H9 (cell line): ENCODE results near the gene CCDC57. TPM values are rescaled to one million over a fixed set of nuclear protein-coding genes. Genes with fewer than 3 reads are reported as not detected.

ENCODE experiments used
- DNase-seq: peaks from one replicate; pipeline ENCODE4 v3.0.0-alpha.2; 2017
- H2AFZ ChIP-seq: one replicate; pipeline ENCODE4 v1.6.1; 2013; ENCODE audit warnings: mild to moderate bottlenecking, low read length, control low read depth, moderate library complexity
- H2AK5ac ChIP-seq: 2 replicates; pipeline ENCODE4 v1.6.1; 2013; ENCODE audit warnings: low read length, control low read depth, mixed read lengths; ENCODE audit not compliant: insufficient read length
- H2BK120ac ChIP-seq: one replicate; pipeline ENCODE4 v1.6.1; 2013; ENCODE audit warnings: low read depth, mild to moderate bottlenecking, low read length, control low read depth, inconsistent platforms; ENCODE audit not compliant: poor library complexity, severe bottlenecking
- H2BK12ac ChIP-seq: 2 replicates; pipeline ENCODE4 v1.6.1; 2013; ENCODE audit warnings: low read length, control low read depth, mixed read lengths, low read depth; ENCODE audit not compliant: insufficient read length
- H2BK15ac ChIP-seq: 2 replicates; pipeline ENCODE4 v1.6.1; 2013; ENCODE audit warnings: low read depth, low read length, control low read depth
- H2BK20ac ChIP-seq: one replicate; pipeline ENCODE4 v1.6.1; 2013; ENCODE audit warnings: low read depth, mild to moderate bottlenecking, low read length, control low read depth, inconsistent platforms; ENCODE audit not compliant: poor library complexity, severe bottlenecking
- H2BK5ac ChIP-seq: 2 replicates; pipeline ENCODE4 v1.6.1; 2013; ENCODE audit warnings: low read length, control low read depth, mixed read lengths; ENCODE audit not compliant: insufficient read length
- H3K14ac ChIP-seq: 2 replicates; pipeline ENCODE4 v1.6.1; 2013; ENCODE audit warnings: low read length, control low read depth; ENCODE audit not compliant: insufficient read depth
- H3K18ac ChIP-seq: 2 replicates; pipeline ENCODE4 v1.6.1; 2013; ENCODE audit warnings: low read depth, mild to moderate bottlenecking, mixed read lengths, low read length, control low read depth; ENCODE audit not compliant: insufficient read length
- H3K23ac ChIP-seq: 2 replicates; pipeline ENCODE4 v1.6.1; 2013; ENCODE audit warnings: low read length, control low read depth, mixed read lengths, low read depth; ENCODE audit not compliant: insufficient read length
- H3K23me2 ChIP-seq: 2 replicates; pipeline ENCODE4 v1.6.1; 2013; ENCODE audit warnings: low read depth, mild to moderate bottlenecking, mixed read lengths, low read length, control low read depth; ENCODE audit not compliant: insufficient read length, poor library complexity, severe bottlenecking
- H3K27ac ChIP-seq: 2 replicates; pipeline ENCODE4 v1.5.1; 2013; ENCODE audit warnings: low read length, control low read depth, mixed read lengths, low read depth; ENCODE audit not compliant: insufficient read length
- H3K27me3 ChIP-seq: 2 replicates; pipeline ENCODE4 v1.6.1; 2013; ENCODE audit warnings: low read length, control low read depth, inconsistent platforms; ENCODE audit not compliant: insufficient read depth
- H3K4ac ChIP-seq: 2 replicates; pipeline ENCODE4 v1.6.1; 2013; ENCODE audit warnings: low read depth, mild to moderate bottlenecking, control low read depth, inconsistent platforms, low read length, moderate library complexity
- H3K4me1 ChIP-seq: 2 replicates; pipeline ENCODE4 v1.6.1; 2013; ENCODE audit warnings: low read length, control low read depth, inconsistent platforms; ENCODE audit not compliant: insufficient read depth
- H3K4me2 ChIP-seq: 2 replicates; pipeline ENCODE4 v1.6.1; 2013; ENCODE audit warnings: low read length, control low read depth, mixed read lengths; ENCODE audit not compliant: insufficient read length, insufficient read depth
- H3K56ac ChIP-seq: 2 replicates; pipeline ENCODE4 v1.6.1; 2013; ENCODE audit warnings: low read depth, mild to moderate bottlenecking, mixed read lengths, low read length, control low read depth; ENCODE audit not compliant: insufficient read length
- H3K79me1 ChIP-seq: 2 replicates; pipeline ENCODE4 v1.6.1; 2013; ENCODE audit warnings: low read depth, mild to moderate bottlenecking, moderate library complexity, low read length, control low read depth, inconsistent platforms; ENCODE audit not compliant: insufficient read depth, poor library complexity, severe bottlenecking
- H3K79me2 ChIP-seq: 2 replicates; pipeline ENCODE4 v1.6.1; 2013; ENCODE audit warnings: low read length, control low read depth, inconsistent platforms; ENCODE audit not compliant: insufficient read depth
- H3K9ac ChIP-seq: 2 replicates; pipeline ENCODE4 v1.6.1; 2013; ENCODE audit warnings: low read length, control low read depth, mixed read lengths; ENCODE audit not compliant: insufficient read length; ENCODE audit errors: extremely low read depth
- H3K9me3 ChIP-seq: one replicate; pipeline ENCODE4 v1.6.1; 2013; ENCODE audit warnings: low read depth, low read length, inconsistent platforms; ENCODE audit not compliant: control insufficient read depth
- H3T11ph ChIP-seq: one replicate; pipeline ENCODE4 v1.6.1; 2013; ENCODE audit warnings: mild to moderate bottlenecking, low read length, control low read depth, inconsistent platforms
- H4K20me1 ChIP-seq: one replicate; pipeline ENCODE4 v1.6.1; 2013; ENCODE audit not compliant: control insufficient read depth, insufficient read length, insufficient read depth
- H4K5ac ChIP-seq: 2 replicates; pipeline ENCODE4 v1.6.1; 2013; ENCODE audit warnings: low read depth, mild to moderate bottlenecking, mixed read lengths, low read length, control low read depth; ENCODE audit not compliant: insufficient read length
- H4K8ac ChIP-seq: replicated peaks from 2 replicates; pipeline ENCODE4 v1.6.1; 2013; ENCODE audit warnings: low read length, control low read depth, mixed read lengths, low read depth; ENCODE audit not compliant: insufficient read length
- H4K91ac ChIP-seq: 2 replicates; pipeline ENCODE4 v1.6.1; 2013; ENCODE audit warnings: low read depth, mild to moderate bottlenecking, moderate library complexity, mixed read lengths, low read length, control low read depth; ENCODE audit not compliant: insufficient read length
- H3K27ac Mint-ChIP-seq, 3 experiments: 2 replicates in 2 of 3; 3 replicates in 1 of 3; pipeline ENCODE4 v1.8.0; 2020 to 2021; ENCODE audit warnings: mixed read lengths in 3 of 3, mild to moderate bottlenecking in 1 of 3, moderate library complexity in 1 of 3
- H3K27me3 Mint-ChIP-seq: 2 replicates; pipeline ENCODE4 v1.8.0; 2021; ENCODE audit warnings: low read depth, mild to moderate bottlenecking, moderate library complexity, mixed read lengths
- H3K36me3 Mint-ChIP-seq, 3 experiments: 2 replicates in 2 of 3; 3 replicates in 1 of 3; pipeline ENCODE4 v1.8.0; 2020 to 2021; ENCODE audit warnings: low read depth in 3 of 3, mixed read lengths in 3 of 3; ENCODE audit not compliant: insufficient read depth in 1 of 3
- H3K4me1 Mint-ChIP-seq, 2 experiments: 2 replicates each; pipeline ENCODE4 v1.8.0; 2020; ENCODE audit warnings: mixed read lengths in 2 of 2
- H3K4me3 Mint-ChIP-seq, 2 experiments: 2 replicates in 1 of 2; 3 replicates in 1 of 2; pipeline ENCODE4 v1.8.0; 2020 to 2021; ENCODE audit warnings: mild to moderate bottlenecking in 2 of 2, mixed read lengths in 2 of 2, moderate library complexity in 1 of 2
- H3K9me3 Mint-ChIP-seq, 2 experiments: 2 replicates in 1 of 2; 3 replicates in 1 of 2; pipeline ENCODE4 v1.8.0; 2020; ENCODE audit warnings: mild to moderate bottlenecking in 2 of 2, mixed read lengths in 2 of 2, moderate library complexity in 1 of 2
- WGBS: extraction: QIAGEN DNeasy Blood & Tissue Kit; methylation state at CpG from one replicate; pipeline ENCODE4 v1.1.7; 2013; ENCODE audit warnings: missing lambda C conversion rate, low lambda C conversion rate, mixed read lengths; ENCODE audit not compliant: insufficient read length; ENCODE audit errors: extremely low coverage; 5-methylcytosine and 5-hydroxymethylcytosine counted together
- total RNA-seq: library from RNA; stranded (reverse); gene quantifications from 2 replicates; pipeline ENCODE4 v1.2.1, GENCODE V29; 2021
- TF ChIP-seq, protein P1 (sequence below): fragments of 200-600 bp; sonication (generic); conservative IDR thresholded peaks from 3 replicates; pipeline ENCODE4 v1.8.0; 2021; ENCODE audit warnings: antibody characterized with exemption, mild to moderate bottlenecking

Gene CCDC57
- total RNA-seq, 1 experiment from 2014 or later: 11.0 TPM

DNA sequence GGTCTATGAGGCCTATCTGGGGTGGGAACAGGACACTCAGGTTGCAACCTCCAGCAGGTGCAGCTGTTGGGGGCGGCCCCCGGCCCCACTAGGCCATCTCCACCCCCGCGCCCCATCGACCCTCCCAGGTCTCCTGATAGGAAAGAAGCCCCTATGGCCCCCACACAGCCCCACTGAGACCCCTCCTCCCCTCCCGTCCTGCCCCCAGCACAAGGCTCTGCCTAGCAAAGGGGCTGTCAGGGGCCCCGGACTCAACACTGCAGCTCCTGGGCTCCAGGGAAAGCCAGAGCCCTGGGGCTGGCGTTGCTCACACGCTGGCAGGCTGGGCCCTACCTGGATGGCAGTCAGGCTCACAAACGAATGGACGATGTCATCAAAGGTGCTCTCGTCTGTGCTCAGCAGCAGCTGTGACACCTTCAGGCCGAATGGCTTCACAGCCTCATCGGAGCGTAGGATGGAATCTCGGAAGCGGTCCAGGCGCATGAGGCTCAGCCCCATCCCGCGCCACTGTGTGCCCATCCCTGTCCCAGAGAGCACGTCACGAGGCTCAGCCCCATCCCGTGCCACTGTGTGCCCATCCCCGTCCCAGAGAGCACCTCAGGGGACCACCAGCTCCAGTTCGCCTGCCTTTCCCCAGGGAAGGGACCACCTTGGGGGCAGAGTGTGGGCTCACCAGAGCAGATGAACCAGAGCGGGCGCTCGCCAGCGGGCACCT is 121.9 kb downstream of the CCDC57 start:
- no peaks in the 10 kb centered on the region for H3K27me3 Mint-ChIP-seq

More for the DNA sequence above, 121.9 kb downstream of the CCDC57 start:
- Histone ChIP-seq H3K14ac (no peak overlapping the region), H3K4me1 (no peaks in the 10 kb centered on the region), H2AK5ac (no peak overlapping the region), H3K56ac (no peak overlapping the region), H3K23me2 (no peaks in the 10 kb centered on the region), H2BK20ac (no peak overlapping the region), H3K9me3 (no peaks in the 10 kb centered on the region), H4K8ac (no peak overlapping the region), H3K27ac (no peak overlapping the region), H2BK15ac (no peak overlapping the region), H3K27me3 (no peaks in the 10 kb centered on the region), H3K4me2 (no peak overlapping the region), H3K23ac (no peak overlapping the region), H3K79me2 (peaks cover 3% of the 10 kb centered on the region; the same call in 1 of the 2 replicates), H3T11ph (no peak overlapping the region), H4K91ac (no peak overlapping the region), H3K4ac (no peak overlapping the region), H2BK12ac (no peak overlapping the region), H2AFZ (no peak overlapping the region), H2BK5ac (no peak overlapping the region), H3K9ac (no peak overlapping the region), H3K79me1 (peaks cover 6% of the 10 kb centered on the region), H3K18ac (no peak overlapping the region), H4K20me1 (no peaks in the 10 kb centered on the region), H4K5ac (no peak overlapping the region), H2BK120ac (no peak overlapping the region)
- no peak overlapping the region for H3K4me3 Mint-ChIP-seq
- peaks cover 21 to 72% (median 64%) of the 10 kb centered on the region in 3 experiments; a peak in 6 of 7 replicates for H3K36me3 Mint-ChIP-seq
- H3K27ac Mint-ChIP-seq: no peak overlapping the region
- no peaks in the 10 kb centered on the region for H3K4me1 Mint-ChIP-seq
- no peak for DNase-seq
- TF ChIP-seq, protein P1, sequence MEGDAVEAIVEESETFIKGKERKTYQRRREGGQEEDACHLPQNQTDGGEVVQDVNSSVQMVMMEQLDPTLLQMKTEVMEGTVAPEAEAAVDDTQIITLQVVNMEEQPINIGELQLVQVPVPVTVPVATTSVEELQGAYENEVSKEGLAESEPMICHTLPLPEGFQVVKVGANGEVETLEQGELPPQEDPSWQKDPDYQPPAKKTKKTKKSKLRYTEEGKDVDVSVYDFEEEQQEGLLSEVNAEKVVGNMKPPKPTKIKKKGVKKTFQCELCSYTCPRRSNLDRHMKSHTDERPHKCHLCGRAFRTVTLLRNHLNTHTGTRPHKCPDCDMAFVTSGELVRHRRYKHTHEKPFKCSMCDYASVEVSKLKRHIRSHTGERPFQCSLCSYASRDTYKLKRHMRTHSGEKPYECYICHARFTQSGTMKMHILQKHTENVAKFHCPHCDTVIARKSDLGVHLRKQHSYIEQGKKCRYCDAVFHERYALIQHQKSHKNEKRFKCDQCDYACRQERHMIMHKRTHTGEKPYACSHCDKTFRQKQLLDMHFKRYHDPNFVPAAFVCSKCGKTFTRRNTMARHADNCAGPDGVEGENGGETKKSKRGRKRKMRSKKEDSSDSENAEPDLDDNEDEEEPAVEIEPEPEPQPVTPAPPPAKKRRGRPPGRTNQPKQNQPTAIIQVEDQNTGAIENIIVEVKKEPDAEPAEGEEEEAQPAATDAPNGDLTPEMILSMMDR: no peak
- H3K9me3 Mint-ChIP-seq: no peaks in the 10 kb centered on the region
- no CpG with 5 or more reads among the region's 29 CpGs for WGBS
